Loucy (cell line): ENCODE data around the gene SLC5A4.

Source experiments
- CTCF ChIP-seq: fragments of 200-600 bp; sonication (generic); conservative IDR thresholded peaks from 2 replicates; pipeline ENCODE4 v1.5.1; 2014; ENCODE audit warnings: mild to moderate bottlenecking, antibody characterized with exemption, low read length
- EZH2phosphoT487 ChIP-seq: fragments of 200-600 bp; IDR thresholded peaks from 2 replicates; pipeline ENCODE4 v1.6.1; 2018; ENCODE audit warnings: antibody characterized with exemption, mild to moderate bottlenecking, moderate library complexity, borderline replicate concordance

GRCh38 chr22:32204040-32204855 is 50.9 kb downstream of the SLC5A4 start:
- TF ChIP-seq CTCF: no peak
- no peak for TF ChIP-seq EZH2phosphoT487
